ENCODE results near the gene KRTAP5-3. TPM values are rescaled to one million over a fixed set of nuclear protein-coding genes. Genes with fewer than 3 reads are reported as not detected.

KRTAP5-3 gene
- total and polyA plus RNA-seq, 2 of the 13 experiments (the other 11 are each of a cell fraction or from before 2014, with no cell fraction given), result not detected

DNA sequence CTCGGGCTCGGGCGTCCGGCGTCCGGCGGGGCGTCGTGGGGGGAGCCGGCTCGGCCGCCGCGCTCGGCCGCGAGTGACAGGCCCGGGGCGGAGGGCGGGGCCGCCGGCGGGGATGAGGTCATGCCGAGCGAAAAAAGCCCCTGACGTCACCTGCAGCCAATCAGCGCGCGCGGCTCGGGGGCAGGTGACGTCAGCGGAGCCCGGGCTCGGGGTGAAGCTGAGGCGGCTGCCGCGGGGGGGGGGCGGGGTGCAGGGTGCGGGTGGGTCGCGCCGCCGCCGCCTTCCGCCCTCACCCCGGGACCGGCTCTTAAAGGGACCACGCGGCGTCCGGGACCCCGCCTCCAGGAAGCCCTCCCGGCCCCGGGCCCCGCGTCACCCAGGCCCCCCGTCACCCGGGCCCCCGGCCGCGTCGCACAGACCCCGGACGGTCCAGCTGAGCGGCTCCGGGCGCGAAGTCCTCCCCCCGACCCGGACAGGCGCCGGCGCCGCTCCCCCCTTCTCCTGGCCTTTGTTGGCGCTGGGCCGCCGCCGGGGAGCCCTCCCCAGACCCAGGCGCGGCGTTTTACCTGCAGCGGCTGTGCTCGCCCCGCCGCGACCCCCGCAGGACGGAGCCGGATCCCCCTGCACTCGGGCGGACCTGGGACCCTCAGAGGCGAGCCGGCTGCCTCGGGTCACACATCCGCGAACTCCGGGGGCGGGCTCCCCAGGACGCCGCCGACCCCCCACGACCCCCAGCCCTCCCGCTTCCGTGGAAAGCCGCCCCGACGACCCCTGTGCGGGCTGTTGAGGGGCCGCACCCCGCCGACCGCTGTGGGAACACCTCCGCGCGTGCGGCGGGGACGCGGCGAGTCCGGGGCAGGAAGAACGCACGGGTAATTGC, 35.8 kb downstream of the KRTAP5-3 start, which contains the start of gene DUSP8 (continued):
- TF ChIP-seq PHF5A (CRISPR knock-in tag; IDR thresholded peaks at IDR 0.05; ENCODE audit: low read depth, unreplicated experiment), result no peak
- TF ChIP-seq GABPB1 (CRISPR knock-in tag; IDR thresholded peaks at IDR 0.05), result peak; percentile 66; the same call in 1 of the 2 replicates
- TF ChIP-seq NFRKB (IDR thresholded peaks at IDR 0.05), result no peak
- no peak for TF ChIP-seq ZNF704 (CRISPR knock-in tag; IDR thresholded peaks at IDR 0.05; ENCODE audit: borderline replicate concordance)
- no peak for TF ChIP-seq ZKSCAN1 (IDR thresholded peaks at IDR 0.05; ENCODE audit: low read length)
- TF ChIP-seq, protein P1, sequence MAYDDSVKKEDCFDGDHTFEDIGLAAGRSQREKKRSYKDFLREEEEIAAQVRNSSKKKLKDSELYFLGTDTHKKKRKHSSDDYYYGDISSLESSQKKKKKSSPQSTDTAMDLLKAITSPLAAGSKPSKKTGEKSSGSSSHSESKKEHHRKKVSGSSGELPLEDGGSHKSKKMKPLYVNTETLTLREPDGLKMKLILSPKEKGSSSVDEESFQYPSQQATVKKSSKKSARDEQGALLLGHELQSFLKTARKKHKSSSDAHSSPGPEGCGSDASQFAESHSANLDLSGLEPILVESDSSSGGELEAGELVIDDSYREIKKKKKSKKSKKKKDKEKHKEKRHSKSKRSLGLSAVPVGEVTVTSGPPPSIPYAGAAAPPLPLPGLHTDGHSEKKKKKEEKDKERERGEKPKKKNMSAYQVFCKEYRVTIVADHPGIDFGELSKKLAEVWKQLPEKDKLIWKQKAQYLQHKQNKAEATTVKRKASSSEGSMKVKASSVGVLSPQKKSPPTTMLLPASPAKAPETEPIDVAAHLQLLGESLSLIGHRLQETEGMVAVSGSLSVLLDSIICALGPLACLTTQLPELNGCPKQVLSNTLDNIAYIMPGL (CRISPR knock-in tag; IDR thresholded peaks at IDR 0.05; ENCODE audit: borderline replicate concordance in 1 of 2, low read depth in 1 of 2), result 0 out of 4 replicates have a peak, but pooled peaks of 1 of the 2 experiments have one; percentile 38
- TF ChIP-seq ELK4 (CRISPR knock-in tag; IDR thresholded peaks at IDR 0.05; ENCODE audit: borderline replicate concordance), result no peak
- TF ChIP-seq FOXA3 (CRISPR knock-in tag; IDR thresholded peaks at IDR 0.05), result no peak
- 0 out of 2 replicates have a peak, but pooled peaks have one; percentile 63 for TF ChIP-seq ZFP82 (CRISPR knock-in tag; IDR thresholded peaks at IDR 0.05; ENCODE audit: borderline replicate concordance)
- peak; percentile 67 for TF ChIP-seq HDAC1 (CRISPR knock-in tag; IDR thresholded peaks at IDR 0.05)
- TF ChIP-seq MAF1 (CRISPR knock-in tag; IDR thresholded peaks at IDR 0.05; ENCODE audit: borderline replicate concordance), result no peak
- no peak for TF ChIP-seq ZSCAN22 (CRISPR knock-in tag; IDR thresholded peaks at IDR 0.05)
- no peak for TF ChIP-seq REPIN1 (CRISPR knock-in tag; IDR thresholded peaks at IDR 0.05; ENCODE audit: borderline replicate concordance, low read depth)
- TF ChIP-seq HOXA3 (CRISPR knock-in tag; IDR thresholded peaks at IDR 0.05), result peak; percentile 69
- TF ChIP-seq MYC (CRISPR knock-in tag; IDR thresholded peaks at IDR 0.05; ENCODE audit: borderline replicate concordance), result 0 out of 2 replicates have a peak, but pooled peaks have one; percentile 35
- no peak for TF ChIP-seq KLF6 (CRISPR knock-in tag; IDR thresholded peaks at IDR 0.05)
- TF ChIP-seq JUN (CRISPR knock-in tag; IDR thresholded peaks at IDR 0.05), result peak; percentile 74
- TF ChIP-seq RBFOX2 (IDR thresholded peaks at IDR 0.05; ENCODE audit: low read depth, low read length), result peak; percentile 39; the same call in 1 of the 2 replicates
- no peak for TF ChIP-seq NR1H2 (CRISPR knock-in tag; IDR thresholded peaks at IDR 0.05; ENCODE audit: borderline replicate concordance, low read depth)
- TF ChIP-seq, protein P2, sequence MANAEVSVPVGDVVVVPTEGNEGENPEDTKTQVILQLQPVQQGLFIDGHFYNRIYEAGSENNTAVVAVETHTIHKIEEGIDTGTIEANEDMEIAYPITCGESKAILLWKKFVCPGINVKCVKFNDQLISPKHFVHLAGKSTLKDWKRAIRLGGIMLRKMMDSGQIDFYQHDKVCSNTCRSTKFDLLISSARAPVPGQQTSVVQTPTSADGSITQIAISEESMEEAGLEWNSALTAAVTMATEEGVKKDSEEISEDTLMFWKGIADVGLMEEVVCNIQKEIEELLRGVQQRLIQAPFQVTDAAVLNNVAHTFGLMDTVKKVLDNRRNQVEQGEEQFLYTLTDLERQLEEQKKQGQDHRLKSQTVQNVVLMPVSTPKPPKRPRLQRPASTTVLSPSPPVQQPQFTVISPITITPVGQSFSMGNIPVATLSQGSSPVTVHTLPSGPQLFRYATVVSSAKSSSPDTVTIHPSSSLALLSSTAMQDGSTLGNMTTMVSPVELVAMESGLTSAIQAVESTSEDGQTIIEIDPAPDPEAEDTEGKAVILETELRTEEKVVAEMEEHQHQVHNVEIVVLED (CRISPR knock-in tag; IDR thresholded peaks at IDR 0.05; ENCODE audit: borderline replicate concordance), result no peak
- TF ChIP-seq YEATS2 (CRISPR knock-in tag; IDR thresholded peaks at IDR 0.05; ENCODE audit: borderline replicate concordance), result no peak
- TF ChIP-seq ZNF12 (CRISPR knock-in tag; IDR thresholded peaks at IDR 0.05), result no peak
- TF ChIP-seq TCF7L2 (IDR thresholded peaks at IDR 0.05; ENCODE audit: low read depth, low read length), result no peak
- TF ChIP-seq ZFP36 (IDR thresholded peaks at IDR 0.05; ENCODE audit: borderline replicate concordance, low read depth, low read length, partially characterized antibody), result peak; percentile 53
